ENCODE results near the gene HIF3A. TPM values are rescaled to one million over a fixed set of nuclear protein-coding genes. Genes with fewer than 3 reads are reported as not detected.
A peak's percentile ranks its signal among the peaks of the same experiment; 100 is the strongest.

Gene HIF3A
- total and polyA plus RNA-seq, 2 of the 8 experiments (the other 6 are each of a cell fraction or from before 2014, with no cell fraction given) = 38.6 to 38.8 TPM

DNA sequence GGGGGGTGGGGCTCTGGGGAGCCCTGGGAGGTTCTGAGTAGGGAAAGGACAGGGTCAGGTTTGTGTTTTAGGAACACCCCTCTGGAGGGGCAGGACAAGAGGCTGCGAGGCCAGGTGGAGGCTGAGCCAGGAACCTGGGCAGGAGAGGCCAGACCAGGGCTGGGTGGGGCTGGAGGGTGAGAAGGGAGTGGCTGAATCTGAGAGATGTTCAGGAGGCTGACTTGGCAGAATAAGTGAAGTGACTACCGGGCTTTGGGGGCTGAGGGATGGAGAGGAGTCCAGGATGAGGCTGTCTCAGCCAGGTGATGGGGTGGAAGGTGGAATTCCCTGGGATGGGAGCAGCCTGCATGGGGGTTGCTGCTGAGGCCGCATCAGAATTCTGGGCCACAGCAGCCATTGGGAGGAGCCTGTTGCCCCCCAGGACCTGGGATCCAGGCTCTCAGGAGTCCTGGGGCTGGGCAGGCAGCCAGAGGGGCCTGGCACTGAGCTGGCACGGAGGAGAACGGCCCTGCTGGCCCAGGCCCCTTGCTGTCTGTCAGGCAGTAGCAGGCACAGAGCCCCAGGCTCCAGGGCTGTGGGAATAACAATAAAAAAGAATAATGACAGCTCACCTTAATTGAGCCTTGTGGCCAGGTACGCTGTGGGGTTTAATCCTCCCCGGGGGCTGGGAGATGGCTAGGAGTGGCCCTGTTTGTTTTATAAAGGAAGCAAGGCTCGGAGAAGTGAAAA, 53.4 kb downstream of the HIF3A start:
- Histone ChIP-seq H2AK5ac (ENCODE audit: low read depth, low read length) (no peak overlapping the region), H4K8ac (ENCODE audit: extremely low read depth, insufficient read depth, low read length) (peak overlapping the region; percentile 28; the same call in 1 of the 2 replicates), H3K23me2 (ENCODE audit: low read depth, low read length) (peaks cover 2% of the 10 kb centered on the region; the same call in 1 of the 2 replicates), H2BK12ac (ENCODE audit: low read depth, low read length) (no peak overlapping the region), H2BK5ac (ENCODE audit: low read depth, low read length) (no peak overlapping the region), H3K79me1 (ENCODE audit: low read depth, low read length) (peaks cover 18% of the 10 kb centered on the region), H3K4me3 (ENCODE audit: extremely low read depth in 1 of 4, insufficient read depth in 2 of 4, low read depth in 3 of 4, low read length in 4 of 4) (no peak overlapping the region; a peak in 2 of 8 replicates), H2BK20ac (ENCODE audit: low read length) (no peak overlapping the region), H2BK120ac (replicated peaks; ENCODE audit: low read depth, low read length) (no peak overlapping the region), H3K9me3 (ENCODE audit: insufficient read depth in 2 of 2, low read depth in 1 of 2, low read length in 1 of 2) (peaks cover 0 to 2% of the 10 kb centered on the region in 2 experiments; a peak in 1 of 4 replicates), H3K56ac (replicated peaks; ENCODE audit: insufficient read length, low read depth, low read length) (no peak overlapping the region), H2BK15ac (ENCODE audit: low read length) (no peak overlapping the region), H4K20me1 (replicated peaks in 1 of 2; ENCODE audit: control insufficient read depth in 1 of 2, insufficient read depth in 2 of 2, low read length in 2 of 2) (peaks cover 11 to 23% of the 10 kb centered on the region in 2 experiments), H4K91ac (replicated peaks; ENCODE audit: insufficient read length, low read length) (no peak overlapping the region), H3K27ac (ENCODE audit: low read depth, low read length) (no peak overlapping the region), H4K5ac (ENCODE audit: insufficient read length, low read depth, low read length) (no peak overlapping the region), H3K27me3 (replicated peaks in 1 of 4; ENCODE audit: control insufficient read depth in 3 of 4, extremely low read depth in 1 of 4, insufficient read depth in 3 of 4, low read length in 3 of 4) (no peaks in the 10 kb centered on the region), H3K9ac (replicated peaks in 1 of 4; ENCODE audit: extremely low read depth in 1 of 4, low read depth in 3 of 4, low read length in 3 of 4) (no peak overlapping the region), H3K14ac (ENCODE audit: insufficient read length) (no peak overlapping the region), H3K23ac (ENCODE audit: insufficient read length) (no peak overlapping the region), H3K36me3 (ENCODE audit: control insufficient read depth in 2 of 4, insufficient read depth in 4 of 4, low read length in 3 of 4) (peaks cover 15 to 22% (median 18%) of the 10 kb centered on the region in 4 experiments; a peak in 7 of 8 replicates), H3K18ac (ENCODE audit: extremely low read depth, low read length) (no peak overlapping the region), H3K4me1 (replicated peaks in 1 of 4; ENCODE audit: control insufficient read depth in 3 of 4, insufficient read depth in 4 of 4, low read length in 3 of 4) (peaks cover 3 to 16% (median 5%) of the 10 kb centered on the region in 4 experiments), H3K4me2 (ENCODE audit: insufficient read depth in 1 of 2, low read depth in 2 of 2, low read length in 2 of 2) (peak overlapping the region in 1 of 2 experiments; percentile 5; a peak in 1 of 4 replicates), H2AFZ (ENCODE audit: low read length) (no peak overlapping the region), H3K79me2 (ENCODE audit: control insufficient read depth in 1 of 2, insufficient read depth in 2 of 2, low read length in 2 of 2) (peaks cover 8 to 54% of the 10 kb centered on the region in 2 experiments; a peak in 3 of 4 replicates), H3K4ac (replicated peaks; ENCODE audit: insufficient read length, low read depth, low read length) (no peak overlapping the region)
- no peak for FAIRE-seq
- WGBS, 2 experiments (ENCODE audit: extremely low coverage in 1 of 2, insufficient coverage in 1 of 2, insufficient read length in 1 of 2, insufficient replicate concordance in 2 of 2, low coverage in 1 of 2, low lambda C conversion rate in 2 of 2, missing lambda C conversion rate in 1 of 2) = 81% methylated on average over 6 of the region's 8 CpGs; no CpG with 5 or more reads in 1 of the 2 experiments
- DNase-seq (ENCODE audit: low read depth in 1 of 2, low spot score in 2 of 2) = no peak
- ChIA-PET POLR2A (ENCODE audit: partially characterized antibody) (interaction anchor here (0.8 to 2.8 kb wide), 3 partner anchors 9 to 29 kb away, joined by 3 to 8 read pairs (median 3); no protein-coding TSS in a partner anchor), CTCF (ENCODE audit: partially characterized antibody) (interaction anchor here (0.8 to 2.1 kb wide), 5 partner anchors 18 to 70 kb away, joined by 3 to 6 read pairs (median 4); no protein-coding TSS in a partner anchor)
- TF ChIP-seq EP300 (IDR thresholded peaks at IDR 0.05; ENCODE audit: borderline replicate concordance in 1 of 2, low read depth in 2 of 2, low read length in 2 of 2) (no peak), KDM4A (IDR thresholded peaks at IDR 0.05; ENCODE audit: low read depth, low read length, severe bottlenecking) (no peak), BACH1 (IDR thresholded peaks at IDR 0.05; ENCODE audit: low read length) (no peak), NRF1 (IDR thresholded peaks at IDR 0.05; ENCODE audit: low read depth, low read length) (no peak), HDAC6 (IDR thresholded peaks at IDR 0.05; ENCODE audit: low read depth, low read length) (no peak), SIX5 (IDR thresholded peaks at IDR 0.05; ENCODE audit: low read depth, low read length) (no peak), POLR2AphosphoS5 (IDR thresholded peaks at IDR 0.05; ENCODE audit: low read depth, low read length) (no peak), CBX8 (IDR thresholded peaks at IDR 0.05; ENCODE audit: borderline replicate concordance, low read depth, low read length) (no peak), POLR2A (IDR thresholded peaks at IDR 0.05; ENCODE audit: control extremely low read depth in 1 of 2, low read depth in 2 of 2, low read length in 2 of 2) (no peak), RBBP5 (IDR thresholded peaks at IDR 0.05; ENCODE audit: borderline replicate concordance, low read depth, low read length) (no peak), PHF8 (conservative IDR thresholded peaks at IDR 0.05; ENCODE audit: low read depth, low read length) (no peak), POU5F1 (IDR thresholded peaks at IDR 0.05; ENCODE audit: low read depth, low read length) (no peak)

Data from H1 (cell line).